Kidney capillary endothelial cell (primary cell): ENCODE data around the gene RTTN.
"Not testable (repeated sequence)": the region's sequence is repeated elsewhere in the genome, so short reads cannot be mapped to it uniquely, and the experiment has no call there.

Source experiments
- DNase-seq: peaks from one replicate; pipeline ENCODE4 v3.0.0-alpha.2; 2018; ENCODE audit warnings: low spot score

RTTN gene

GRCh38 chr18:69975294-69975693 lies 230.2 kb downstream of the RTTN start:
- DNase-seq: not testable (repeated sequence)

- DNase-seq: no peak
Observed at GRCh38 chr18:69974365-69974764, 231.1 kb downstream of the RTTN start.

GRCh38 chr18:69969491-69969890 lies 236.0 kb downstream of the RTTN start:
- no peak for DNase-seq

GRCh38 chr18:69968039-69968438 lies 237.4 kb downstream of the RTTN start:
- no peak for DNase-seq

DNA sequence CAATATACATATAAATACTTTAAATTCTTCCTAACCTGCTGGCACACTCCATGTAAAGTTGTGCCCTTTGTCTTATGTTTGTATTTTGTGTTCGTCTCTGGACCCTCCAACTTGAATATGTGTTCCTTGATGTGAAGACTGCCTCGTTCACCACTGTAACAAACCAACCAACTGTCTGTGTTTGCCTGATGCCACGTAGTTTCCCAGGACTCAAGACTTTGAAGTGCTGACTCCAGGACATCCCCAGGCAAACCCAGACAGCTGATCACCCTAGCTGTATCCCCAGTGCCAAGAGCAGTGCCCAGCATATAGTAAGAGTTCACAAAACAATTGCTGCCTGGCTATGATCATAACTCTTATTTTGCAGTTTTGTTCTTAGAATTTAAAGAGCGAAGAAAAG lies 242.3 kb downstream of the RTTN start:
- DNase-seq: no peak

DNA sequence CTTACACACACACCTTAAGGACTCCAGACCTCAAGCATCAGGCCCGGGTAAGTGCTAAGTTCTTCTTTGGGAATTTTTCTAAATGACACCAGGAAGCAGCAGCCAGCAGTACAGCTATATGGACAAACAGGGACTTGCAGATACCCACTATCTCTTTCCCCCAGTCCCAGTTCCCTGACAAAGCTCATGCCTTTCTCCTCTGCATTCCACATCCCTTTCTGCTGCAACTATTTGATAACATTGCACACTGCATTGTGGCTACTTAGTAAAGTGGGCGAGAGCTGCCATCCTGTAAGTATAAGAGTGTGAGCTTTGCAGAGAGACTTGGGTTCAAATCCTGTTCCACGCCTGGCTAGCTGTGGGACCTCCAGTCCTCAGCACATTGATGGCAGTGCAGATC lies 243.8 kb downstream of the RTTN start:
- no peak for DNase-seq

DNA sequence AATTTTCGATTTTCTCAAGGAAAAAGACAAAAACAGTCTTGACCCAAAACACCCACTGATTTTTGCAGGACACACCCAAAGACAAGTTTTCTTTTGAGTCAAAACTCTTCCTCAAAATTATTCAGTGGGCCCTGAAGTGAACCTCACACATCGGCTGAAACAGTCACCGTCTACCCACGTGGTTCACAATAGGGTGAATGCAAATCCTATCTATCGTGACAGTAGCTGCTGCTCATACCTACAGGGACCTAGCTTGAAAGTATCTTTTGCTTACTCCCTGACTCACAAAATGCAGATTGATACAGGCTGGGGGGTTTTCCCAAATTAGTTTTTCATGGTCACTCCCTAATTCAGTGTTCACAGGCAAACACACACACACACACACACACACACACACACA lies 247.1 kb downstream of the RTTN start:
- DNase-seq: no peak

- DNase-seq: no peak
Observed at GRCh38 chr18:69957747-69958146, 247.7 kb downstream of the RTTN start.

DNA sequence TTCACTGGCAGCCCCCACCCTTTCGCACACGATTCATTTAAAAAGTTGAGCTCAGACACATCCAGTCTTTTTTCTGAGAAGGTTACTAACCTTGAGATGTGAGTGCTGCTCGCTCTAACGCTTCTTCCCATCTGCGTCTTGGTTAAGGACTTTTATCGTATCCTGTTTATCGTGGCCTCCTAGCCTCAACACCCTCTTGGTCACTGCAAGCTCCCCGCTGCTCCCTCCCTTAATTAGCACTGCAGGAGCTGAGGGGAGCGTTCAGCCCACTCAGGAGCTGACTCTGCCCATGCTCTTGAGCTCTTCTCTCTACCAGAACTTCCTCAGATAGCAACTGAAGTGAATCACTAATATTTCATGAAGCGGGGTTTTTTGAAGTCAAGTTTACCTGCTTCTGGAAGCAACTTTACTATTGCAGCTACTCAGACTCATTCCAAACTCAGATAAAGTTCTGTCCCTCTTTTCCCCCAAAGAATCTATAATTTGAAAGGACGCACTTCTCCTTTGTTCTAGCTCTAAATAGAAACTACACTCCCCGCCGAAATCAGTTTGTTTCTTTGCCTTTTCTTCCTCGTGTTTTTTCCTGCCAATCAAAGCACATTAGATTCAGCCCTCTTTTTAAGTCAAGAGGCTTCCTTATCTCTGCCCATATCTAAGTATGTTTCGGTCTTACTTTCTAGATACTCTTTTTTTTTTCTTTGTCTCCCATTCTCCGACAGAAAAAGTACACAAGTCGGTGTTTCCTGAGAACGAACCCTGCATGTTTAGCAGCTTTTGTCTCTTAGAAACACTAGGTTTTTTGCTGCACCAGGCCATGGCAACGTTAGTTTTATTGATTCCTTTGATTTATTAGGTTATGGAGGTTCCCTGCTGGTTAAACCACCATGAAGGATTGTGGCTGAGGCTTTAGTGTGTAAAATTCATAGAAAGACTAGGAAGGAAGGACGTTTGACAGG lies 248.5 kb downstream of the RTTN start:
- DNase-seq: no peak

GRCh38 chr18:69956057-69956456 lies 249.4 kb downstream of the RTTN start:
- no peak for DNase-seq

DNA sequence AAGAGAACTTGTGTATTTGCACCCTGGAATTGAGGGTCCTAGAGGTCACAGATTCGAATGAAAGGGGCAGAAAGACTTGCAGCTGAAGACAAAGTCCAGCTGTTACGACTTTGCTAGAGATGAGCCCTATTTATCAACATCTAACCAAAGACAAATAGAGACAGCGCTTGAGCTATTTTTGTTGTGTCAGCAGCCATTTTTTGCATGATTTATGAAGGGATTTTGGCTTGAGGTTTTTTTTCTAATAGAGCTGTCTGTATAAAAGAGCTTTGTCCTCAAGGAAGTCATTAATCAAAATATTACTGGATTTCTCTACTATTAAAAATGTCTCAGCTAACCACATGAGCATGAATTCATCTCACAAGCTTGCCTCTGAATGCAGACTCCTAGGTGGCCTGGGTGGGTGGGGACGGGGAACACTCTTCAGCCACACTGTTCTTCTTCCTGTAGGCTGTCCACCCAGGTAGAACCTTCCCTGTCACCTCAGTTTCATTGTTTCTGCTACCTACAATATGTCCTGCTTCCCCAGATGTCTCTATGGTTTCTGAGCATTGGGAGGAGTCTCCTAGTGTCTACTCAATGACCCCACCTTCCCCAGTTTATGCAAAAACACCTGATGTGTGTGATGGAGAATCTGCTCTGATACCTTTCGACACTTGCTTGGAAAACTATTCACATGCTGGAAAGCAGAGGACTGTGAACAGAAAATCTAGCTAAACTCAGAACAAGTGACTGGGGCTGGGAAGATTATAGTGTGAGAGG lies 250.6 kb downstream of the RTTN start:
- DNase-seq: no peak

DNA sequence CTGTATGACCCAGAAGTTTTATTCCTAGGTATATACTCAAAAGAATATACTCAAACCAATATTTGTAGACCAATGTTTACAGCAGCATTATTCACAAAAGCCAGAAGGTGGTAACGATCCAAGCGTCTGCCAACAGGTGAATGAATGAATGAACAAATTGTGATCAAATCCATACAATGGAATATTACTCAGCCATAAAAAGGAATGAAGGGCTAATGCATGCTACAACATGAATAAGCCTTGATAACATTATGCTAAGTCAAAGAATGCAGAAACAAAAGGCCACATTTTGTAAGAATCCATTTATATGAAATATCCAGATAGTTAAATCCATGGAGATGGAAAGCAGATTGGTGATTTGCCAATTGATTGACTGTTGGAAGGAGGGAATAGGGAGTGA lies 252.3 kb downstream of the RTTN start:
- no peak for DNase-seq
